HepG2 (cell line): ENCODE measurements around the gene CSNK1A1. TPM values are rescaled to one million over a fixed set of nuclear protein-coding genes. Genes with fewer than 3 reads are reported as not detected.

ENCODE experiments used
- ATAC-seq: fragments of 200-7000 bp; cut with Tn5 transposase; 3 replicates; pipeline ENCODE4 v1.9.1; 2020; ENCODE audit warnings: mild to moderate bottlenecking, moderate library complexity
- BruUV-seq: library from RNA; stranded (reverse); fragments of 400-500 nt; replicated peaks from 2 replicates; lab custom pipeline; 2021; lab: Mats Ljungman, UMichigan
- CTCF ChIA-PET: fragments of 300-600 bp; formaldehyde crosslinking; extraction: SDS; loops from one replicate; lab custom pipeline; 2021; ENCODE audit warnings: low total read pairs, inconsistent platforms, low intra/inter-chr PET ratio; lab: Yijun Ruan, JAX
- POLR2A ChIA-PET: fragments of 350-600 bp; sonication (Branson Sonifier 250); formaldehyde crosslinking; loops from one replicate; lab custom pipeline; 2020; ENCODE audit warnings: antibody characterized with exemption, inconsistent platforms; lab: Yijun Ruan, JAX
- DNase-seq: peaks from one replicate; pipeline ENCODE4 v3.0.0-alpha.2; 2015; ENCODE audit warnings: low spot score
- FAIRE-seq: peaks from 3 replicates; lab custom pipeline; 2011; peaks lifted over from hg19 to GRCh38; lab: Jason Lieb, UNC
- H2AFZ ChIP-seq: one replicate; pipeline ENCODE4 v1.6.1; 2011; ENCODE audit warnings: low read length, inconsistent platforms
- H3K27ac ChIP-seq: fragments of 300-600 bp; 3 replicates; pipeline ENCODE4 v1.8.0; 2011; ENCODE audit warnings: mixed run types, mild to moderate bottlenecking, mixed read lengths, low read length, inconsistent platforms; ENCODE audit not compliant: insufficient read depth; ENCODE audit errors: extremely low read length
- H3K27me3 ChIP-seq, 2 experiments: fragments of 200-600 bp in 1 of 2; 2 replicates in 1 of 2; 3 replicates in 1 of 2; pipeline versions ENCODE4 v1.6.0 to v1.8.0; 2011; ENCODE audit warnings: low read length in 2 of 2, mild to moderate bottlenecking in 2 of 2, moderate library complexity in 2 of 2, inconsistent platforms in 1 of 2; ENCODE audit not compliant: insufficient read depth in 2 of 2, control insufficient read depth in 1 of 2
- H3K36me3 ChIP-seq, 2 experiments: fragments of 200-600 bp in 1 of 2; replicated peaks in 1 of 2; 2 replicates in 1 of 2; 3 replicates in 1 of 2; pipeline versions ENCODE4 v1.5.1 to v1.8.0; 2011; ENCODE audit warnings: low read length in 2 of 2, inconsistent platforms in 1 of 2; ENCODE audit not compliant: insufficient read depth in 2 of 2, control insufficient read depth in 1 of 2
- H3K4me1 ChIP-seq: 2 replicates; pipeline ENCODE4 v1.5.1; 2012; ENCODE audit warnings: low read length, inconsistent platforms; ENCODE audit not compliant: insufficient read depth
- H3K4me2 ChIP-seq: 2 replicates; pipeline ENCODE4 v1.6.0; 2011; ENCODE audit warnings: low read depth, low read length, inconsistent platforms
- H3K4me3 ChIP-seq, 3 experiments: fragments of 200-600 bp in 1 of 3; sonication (generic), shearing (Covaris generic) in 1 of 3; replicated peaks in 1 of 3; 2 replicates each; pipeline ENCODE4 v1.5.1; 2011 to 2016; ENCODE audit warnings: low read length in 3 of 3, inconsistent platforms in 2 of 3, low read depth in 2 of 3, mild to moderate bottlenecking in 2 of 3, control low read depth in 1 of 3, mixed read lengths in 1 of 3; ENCODE audit not compliant: insufficient read depth in 1 of 3
- H3K79me2 ChIP-seq: one replicate; pipeline ENCODE4 v1.6.1; 2011; ENCODE audit warnings: low read length, inconsistent platforms; ENCODE audit not compliant: insufficient read depth
- H3K9ac ChIP-seq: 2 replicates; pipeline ENCODE4 v1.6.0; 2011; ENCODE audit warnings: mild to moderate bottlenecking, low read depth, low read length, inconsistent platforms; ENCODE audit not compliant: insufficient read depth
- H3K9me3 ChIP-seq: 2 replicates; pipeline ENCODE4 v1.5.1; 2012; ENCODE audit warnings: mild to moderate bottlenecking, low read length
- H4K20me1 ChIP-seq: 2 replicates; pipeline ENCODE4 v1.6.0; 2011; ENCODE audit warnings: inconsistent platforms, mild to moderate bottlenecking, low read length, moderate library complexity; ENCODE audit not compliant: insufficient read depth
- ELF4 ChIP-seq: sonication (generic); formaldehyde crosslinking; IDR thresholded peaks from 2 replicates; pipeline ENCODE4 v1.5.0; 2020; ENCODE audit warnings: missing genetic modification reagents, mild to moderate bottlenecking, moderate library complexity, borderline replicate concordance
- KLF12 ChIP-seq: sonication (generic); formaldehyde crosslinking; IDR thresholded peaks from 2 replicates; pipeline ENCODE4 v1.4.0; 2020; ENCODE audit warnings: missing genetic modification reagents, borderline replicate concordance
- SNRNP70 ChIP-seq: fragments of 200-400 bp; formaldehyde crosslinking; IDR thresholded peaks from 2 replicates; pipeline ENCODE4 v1.6.1; 2017; ENCODE audit warnings: mild to moderate bottlenecking, low read depth, low read length, moderate library complexity
- SP2 ChIP-seq: sonication (generic); formaldehyde crosslinking; IDR thresholded peaks from 2 replicates; pipeline ENCODE4 v1.5.1; 2020; ENCODE audit warnings: mild to moderate bottlenecking, missing genetic modification reagents
- ZNF17 ChIP-seq: sonication (generic); formaldehyde crosslinking; IDR thresholded peaks from 2 replicates; pipeline ENCODE4 v1.5.0; 2020; ENCODE audit warnings: mild to moderate bottlenecking, missing genetic modification reagents
- WGBS: methylation state at CpG from one replicate; pipeline ENCODE4 v1.1.6; 2017; ENCODE audit warnings: low lambda C conversion rate; 5-methylcytosine and 5-hydroxymethylcytosine counted together
- in situ Hi-C: cut with HindIII; loops from 2 replicates; pipeline ENCODE4 v1.10.0; 2017; ENCODE audit warnings: low pct_unique_long_range_greater_than_20kb; ENCODE audit not compliant: extremely low pct_ligation_motif_present
- intact Hi-C: fragments of 100-400 bp; cut with micrococcal nuclease; formaldehyde crosslinking; loops from one replicate; pipeline ENCODE4 v1.10.0; 2022; ENCODE audit not compliant: unreplicated experiment
- polyA plus RNA-seq, 8 experiments: library from polyadenylated mRNA; depleted of rRNA in 3 of 8; stranded (reverse) in 7 of 8; unstranded in 1 of 8; fragments of >200 nt; fragmentation: Illumina TruSeq in 4 of 8; extraction: Trizol in 4 of 8; gene quantifications; 2 replicates each; pipeline versions ENCODE4 v1.2.1 to v1.2.3, GENCODE V29; 2011 to 2016; ENCODE audit warnings: low read depth in 4 of 8, missing spikeins in 1 of 8, mixed read lengths in 1 of 8; ENCODE audit not compliant: insufficient read depth in 1 of 8
- total RNA-seq, 5 experiments: library from RNA; depleted of rRNA; stranded (reverse); fragments of >200 nt; fragmentation: Illumina TruSeq; extraction: Trizol; gene quantifications; 2 replicates each; pipeline ENCODE4 v1.2.3, GENCODE V29; 2016; ENCODE audit warnings: low read depth in 1 of 5
- TF ChIP-seq, protein P1 (sequence below): sonication (generic); formaldehyde crosslinking; IDR thresholded peaks from 2 replicates; pipeline ENCODE4 v1.8.0; 2022; ENCODE audit warnings: missing genetic modification reagents, mild to moderate bottlenecking, borderline replicate concordance

The CSNK1A1 gene
- total and polyA plus RNA-seq, 2 of the 13 experiments (the other 11 are each of a cell fraction or from before 2014, with no cell fraction given): 89.0 to 149 TPM

- TF ChIP-seq SP2 (CRISPR knock-in tag): no peak
These were observed 34.7 kb upstream of the CSNK1A1 start (continued) for GRCh38 chr5:149585910-149586309.

GRCh38 chr5:149584121-149584520 is 32.9 kb upstream of the CSNK1A1 start:
- H3K36me3 ChIP-seq: no peaks in the 10 kb centered on the region
- CTCF ChIA-PET: no interaction called here
- POLR2A ChIA-PET: no interaction called here
- in situ Hi-C loops (no loop called here), intact Hi-C loops (loop anchor here (5.0 kb wide), 1 partner anchor 33 kb away; no protein-coding TSS in a partner anchor)
- peaks cover 0 to 23% of the 10 kb centered on the region in 2 experiments; a peak in 2 of 5 replicates for H3K27me3 ChIP-seq
- H4K20me1 ChIP-seq: no peaks in the 10 kb centered on the region
- WGBS: 62% methylated on average over 2 of the region's 2 CpGs
- H3K9me3 ChIP-seq: no peaks in the 10 kb centered on the region
- DNase-seq (no peak), ATAC-seq (no peak), FAIRE-seq (no peak)
- BruUV-seq: no TSS peak
- H3K27ac ChIP-seq: no peak overlapping the region
- no peak overlapping the region for H3K4me2 ChIP-seq
- no peak overlapping the region for H3K9ac ChIP-seq
- H3K4me3 ChIP-seq: no peak overlapping the region
- no peak overlapping the region for H2AFZ ChIP-seq
- H3K79me2 ChIP-seq: no peaks in the 10 kb centered on the region
- TF ChIP-seq, protein P1, sequence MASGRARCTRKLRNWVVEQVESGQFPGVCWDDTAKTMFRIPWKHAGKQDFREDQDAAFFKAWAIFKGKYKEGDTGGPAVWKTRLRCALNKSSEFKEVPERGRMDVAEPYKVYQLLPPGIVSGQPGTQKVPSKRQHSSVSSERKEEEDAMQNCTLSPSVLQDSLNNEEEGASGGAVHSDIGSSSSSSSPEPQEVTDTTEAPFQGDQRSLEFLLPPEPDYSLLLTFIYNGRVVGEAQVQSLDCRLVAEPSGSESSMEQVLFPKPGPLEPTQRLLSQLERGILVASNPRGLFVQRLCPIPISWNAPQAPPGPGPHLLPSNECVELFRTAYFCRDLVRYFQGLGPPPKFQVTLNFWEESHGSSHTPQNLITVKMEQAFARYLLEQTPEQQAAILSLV (CRISPR knock-in tag): no peak
- TF ChIP-seq ZNF17 (CRISPR knock-in tag): no peak
- TF ChIP-seq ELF4 (CRISPR knock-in tag): no peak
- TF ChIP-seq SNRNP70: no peak
- TF ChIP-seq KLF12: no peak
- peaks cover 17% of the 10 kb centered on the region for H3K4me1 ChIP-seq
